Stomach (tissue), 4 donors: Measurements from ENCODE around the gene NXPH4.

Experiments
- EP300 ChIP-seq: sonication (generic); formaldehyde crosslinking; IDR thresholded peaks from one replicate; pipeline ENCODE4 v1.6.1; 2017; ENCODE audit warnings: antibody characterized with exemption
- POLR2A ChIP-seq, 4 donors: fragments of 450-650 bp; IDR thresholded peaks; one replicate each; pipeline ENCODE4 v1.6.1; 2016; ENCODE audit warnings: antibody characterized with exemption in 4 of 4, control low read depth in 2 of 4, mild to moderate bottlenecking in 1 of 4, moderate library complexity in 1 of 4
- POLR2AphosphoS5 ChIP-seq, 3 donors: sonication (generic); formaldehyde crosslinking; IDR thresholded peaks; one replicate each; pipeline ENCODE4 v1.6.1; 2016; ENCODE audit warnings: antibody characterized with exemption in 3 of 3
- TF ChIP-seq, protein P1 (sequence below), 7 experiments: fragments of 450-650 bp in 4 of 7; fragments of 200-600 bp in 3 of 7; sonication (generic) in 3 of 7; IDR thresholded peaks; one replicate each; pipeline ENCODE4 v1.5.1; 2016 to 2019; ENCODE audit warnings: antibody characterized with exemption in 7 of 7, control low read depth in 2 of 7, mild to moderate bottlenecking in 1 of 7

DNA sequence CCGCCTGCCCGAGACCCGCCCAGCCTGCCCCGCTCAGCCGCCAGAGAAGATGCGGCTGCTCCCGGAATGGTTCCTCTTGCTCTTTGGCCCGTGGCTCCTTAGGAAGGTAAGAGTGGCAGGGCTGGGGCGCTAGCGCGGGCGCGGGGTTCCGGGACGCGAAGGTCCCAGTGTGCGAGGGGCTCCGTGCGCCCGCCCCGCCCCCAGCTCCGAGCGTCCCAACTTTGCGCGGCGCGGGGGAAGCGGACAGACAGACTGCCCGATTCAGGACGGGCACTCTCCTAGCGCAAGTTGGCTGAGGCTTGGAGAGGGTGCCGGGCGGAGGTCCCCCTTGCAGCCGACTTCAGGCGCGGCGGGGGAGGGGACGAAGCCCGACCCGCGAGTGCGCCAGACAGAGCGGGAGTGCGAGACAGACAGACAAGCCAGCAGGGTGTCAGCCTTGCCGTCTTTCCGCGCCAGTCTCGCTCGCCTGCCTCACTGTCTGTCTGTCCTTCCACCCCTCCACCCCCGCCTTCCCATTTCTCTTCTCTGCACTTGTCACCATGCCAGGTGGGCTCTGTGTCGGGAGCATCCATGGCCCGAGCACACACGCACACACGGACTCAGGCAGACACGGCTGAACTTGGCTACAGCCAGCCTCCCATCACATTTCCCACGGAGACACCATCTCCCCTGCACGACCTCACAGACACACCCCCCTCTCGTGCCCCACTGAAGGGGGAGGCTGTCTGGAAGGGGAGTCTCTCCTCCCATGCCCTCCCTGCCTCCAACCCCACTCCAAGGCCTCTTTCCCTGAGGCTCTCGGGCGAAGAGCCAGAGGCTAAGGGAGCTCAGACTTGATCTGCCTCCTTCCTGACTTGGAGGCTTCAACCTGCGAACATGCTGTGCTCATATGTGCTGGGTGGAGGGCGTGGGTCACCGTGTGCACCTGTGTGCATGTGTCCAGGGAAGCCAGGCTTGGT lies 606 bp downstream of the NXPH4 start:
- TF ChIP-seq, protein P1, sequence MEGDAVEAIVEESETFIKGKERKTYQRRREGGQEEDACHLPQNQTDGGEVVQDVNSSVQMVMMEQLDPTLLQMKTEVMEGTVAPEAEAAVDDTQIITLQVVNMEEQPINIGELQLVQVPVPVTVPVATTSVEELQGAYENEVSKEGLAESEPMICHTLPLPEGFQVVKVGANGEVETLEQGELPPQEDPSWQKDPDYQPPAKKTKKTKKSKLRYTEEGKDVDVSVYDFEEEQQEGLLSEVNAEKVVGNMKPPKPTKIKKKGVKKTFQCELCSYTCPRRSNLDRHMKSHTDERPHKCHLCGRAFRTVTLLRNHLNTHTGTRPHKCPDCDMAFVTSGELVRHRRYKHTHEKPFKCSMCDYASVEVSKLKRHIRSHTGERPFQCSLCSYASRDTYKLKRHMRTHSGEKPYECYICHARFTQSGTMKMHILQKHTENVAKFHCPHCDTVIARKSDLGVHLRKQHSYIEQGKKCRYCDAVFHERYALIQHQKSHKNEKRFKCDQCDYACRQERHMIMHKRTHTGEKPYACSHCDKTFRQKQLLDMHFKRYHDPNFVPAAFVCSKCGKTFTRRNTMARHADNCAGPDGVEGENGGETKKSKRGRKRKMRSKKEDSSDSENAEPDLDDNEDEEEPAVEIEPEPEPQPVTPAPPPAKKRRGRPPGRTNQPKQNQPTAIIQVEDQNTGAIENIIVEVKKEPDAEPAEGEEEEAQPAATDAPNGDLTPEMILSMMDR (IDR thresholded peaks at IDR 0.05) = no peak
- no peak for TF ChIP-seq EP300
- TF ChIP-seq POLR2AphosphoS5 (IDR thresholded peaks at IDR 0.05) = no peak
- no peak for TF ChIP-seq POLR2A (IDR thresholded peaks at IDR 0.05)
